Measurements from ENCODE around the gene DLK1.
A peak's percentile ranks its signal among the peaks of the same experiment; 100 is the strongest.

DLK1 gene

DNA sequence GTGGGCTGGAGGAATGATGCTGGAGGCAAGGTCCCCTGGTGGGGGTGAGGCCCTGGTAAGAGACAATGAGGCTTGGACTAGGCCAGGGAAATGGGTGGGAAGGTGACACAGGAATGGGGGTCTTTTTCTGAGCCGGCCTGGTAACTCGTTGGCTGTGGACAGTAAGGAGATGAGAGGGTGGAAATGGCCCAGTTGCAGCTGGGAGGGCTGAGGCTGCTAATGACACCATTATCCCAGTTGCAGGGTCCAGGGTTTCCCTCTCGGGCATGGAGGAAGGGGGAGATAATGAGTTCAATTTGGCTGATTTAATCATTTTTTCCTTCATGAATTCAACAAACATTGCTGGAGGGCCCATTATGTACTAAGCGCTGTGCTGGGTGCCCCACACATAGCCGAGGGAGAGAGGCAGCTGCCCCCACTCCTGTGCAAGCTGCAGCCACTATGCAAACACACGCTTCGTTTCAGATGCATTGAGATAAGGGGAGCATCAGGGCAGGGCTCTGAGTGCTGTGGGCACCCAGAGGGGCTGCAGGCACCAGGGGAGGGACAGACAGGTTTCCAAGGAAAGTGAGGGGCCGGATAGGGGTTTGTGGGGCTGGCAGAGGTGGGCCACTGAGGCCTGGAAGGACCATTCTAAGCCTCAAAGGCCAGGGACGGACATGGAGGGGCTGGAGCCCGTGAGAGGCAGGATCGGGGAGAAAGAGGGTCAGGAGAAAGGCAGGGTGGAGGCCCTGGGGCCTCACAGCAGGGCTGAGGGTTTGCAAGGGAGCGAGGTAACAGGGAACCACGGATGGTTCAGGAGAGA, 56.0 kb downstream of the DLK1 start:
- TF ChIP-seq CTCF (IDR thresholded peaks at IDR 0.05; ENCODE audit: low read depth, low read length): no peak
- DNase-seq (ENCODE audit: low read depth in 2 of 2): no peak
- no peak overlapping the region for H3K4me3 ChIP-seq (replicated peaks in 1 of 2; ENCODE audit: low read depth in 2 of 2, low read length in 2 of 2)

DNA sequence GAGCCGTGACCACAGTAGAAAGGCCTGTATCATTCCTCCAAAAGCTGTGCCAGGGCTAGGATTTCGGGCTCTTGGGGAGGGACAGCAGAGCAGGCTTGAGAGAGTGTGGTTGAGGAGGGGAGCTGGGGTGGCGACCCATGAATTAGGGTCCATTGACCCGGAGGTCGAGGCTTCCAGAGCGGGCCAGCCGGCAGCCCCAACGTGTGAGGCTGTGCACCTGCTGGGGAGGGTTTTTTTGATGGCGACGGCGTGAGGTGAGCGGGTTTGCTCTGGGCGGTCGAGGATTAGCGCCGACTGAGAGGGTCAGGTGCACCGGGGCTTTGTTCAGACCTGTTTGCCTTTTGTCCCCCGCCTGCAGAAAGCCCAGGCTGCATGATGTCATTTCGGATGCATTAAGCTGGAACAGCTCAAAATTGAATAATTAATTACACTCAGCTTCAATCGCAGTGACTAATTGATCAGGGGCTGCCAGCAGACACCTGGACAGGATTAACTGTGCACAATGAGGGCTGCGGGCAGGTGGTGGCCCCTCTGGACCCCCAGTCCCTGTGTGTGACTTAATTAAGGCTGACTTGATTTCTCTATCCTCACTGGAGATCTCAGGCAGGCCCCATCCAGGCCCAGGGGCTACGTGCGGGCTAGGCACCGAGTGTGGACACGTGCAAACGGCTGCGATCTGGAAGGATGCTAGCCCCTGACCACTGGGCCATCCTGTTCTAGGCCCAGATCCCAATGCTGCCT, 57.1 kb downstream of the DLK1 start:
- no peak for DNase-seq (ENCODE audit: low read depth in 2 of 2)
- TF ChIP-seq CTCF (IDR thresholded peaks at IDR 0.05; ENCODE audit: low read depth, low read length): no peak
- H3K4me3 ChIP-seq (replicated peaks in 1 of 2; ENCODE audit: low read depth in 2 of 2, low read length in 2 of 2): no peak overlapping the region

- DNase-seq (ENCODE audit: low read depth in 2 of 2): no peak
- no peak overlapping the region for H3K4me3 ChIP-seq (replicated peaks in 1 of 2; ENCODE audit: low read depth in 2 of 2, low read length in 2 of 2)
- TF ChIP-seq CTCF (IDR thresholded peaks at IDR 0.05; ENCODE audit: low read depth, low read length): no peak
Measured at GRCh38 chr14:100784523-100785337, 58.0 kb downstream of the DLK1 start.

DNA sequence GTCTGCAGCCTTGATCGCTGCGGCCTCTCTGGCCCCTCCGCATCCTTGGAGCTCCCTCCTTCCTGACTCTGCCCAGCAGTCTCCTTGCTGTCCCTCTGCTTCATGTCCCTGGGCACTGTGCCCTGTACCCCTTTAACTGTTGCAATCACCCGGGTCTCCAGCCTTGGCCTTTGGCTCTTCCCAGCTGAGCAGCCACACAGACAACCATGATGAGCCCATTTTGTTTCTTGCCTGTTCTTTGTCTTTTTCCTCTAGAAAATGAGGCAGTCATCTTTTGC, 58.6 kb downstream of the DLK1 start:
- H3K4me3 ChIP-seq (replicated peaks in 1 of 2; ENCODE audit: low read depth in 2 of 2, low read length in 2 of 2): no peak overlapping the region
- no peak for TF ChIP-seq CTCF (IDR thresholded peaks at IDR 0.05; ENCODE audit: low read depth, low read length)
- no peak for DNase-seq (ENCODE audit: low read depth in 2 of 2)

DNA sequence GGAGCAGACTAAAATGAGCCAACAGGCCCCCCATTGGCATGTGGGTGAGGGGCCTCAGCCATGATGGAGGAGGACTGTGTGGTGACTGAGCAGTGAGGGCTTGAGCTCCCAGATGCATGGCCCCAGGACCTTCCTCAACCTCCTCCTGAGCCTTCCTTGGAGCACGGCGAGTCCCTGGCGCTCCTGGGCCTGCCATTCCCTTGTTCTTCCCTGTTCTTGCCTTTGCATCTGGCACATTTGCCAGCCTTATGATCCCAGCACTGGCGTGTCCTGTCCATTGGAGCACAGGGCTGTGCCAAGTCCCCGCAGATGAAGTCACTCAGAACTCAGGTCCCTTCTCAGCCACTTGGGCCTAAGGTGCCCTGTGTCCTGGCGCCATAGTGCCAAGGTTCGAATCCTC, 58.9 kb downstream of the DLK1 start:
- DNase-seq (ENCODE audit: low read depth in 2 of 2): no peak
- H3K4me3 ChIP-seq (replicated peaks in 1 of 2; ENCODE audit: low read depth in 2 of 2, low read length in 2 of 2): no peak overlapping the region
- TF ChIP-seq CTCF (IDR thresholded peaks at IDR 0.05; ENCODE audit: low read depth, low read length): no peak

- no peak overlapping the region for H3K4me3 ChIP-seq (replicated peaks in 1 of 2; ENCODE audit: low read depth in 2 of 2, low read length in 2 of 2)
- no peak for TF ChIP-seq CTCF (IDR thresholded peaks at IDR 0.05; ENCODE audit: low read depth, low read length)
- DNase-seq (ENCODE audit: low read depth in 2 of 2): peak in 1 of 2 donors; percentile 47
Measured at GRCh38 chr14:100786131-100786530, 59.4 kb downstream of the DLK1 start.

Measured in cardiac fibroblast (primary cell).